SK-N-MC (cell line): Measurements from ENCODE around the gene TRMT10B.

Experiments used
- EZH2 ChIP-seq: fragments of 200-600 bp; sonication (generic); IDR thresholded peaks from one replicate; pipeline ENCODE4 v1.6.1; 2017; ENCODE audit warnings: antibody characterized with exemption
- POLR2AphosphoS5 ChIP-seq: IDR thresholded peaks from 2 replicates; pipeline ENCODE4 v1.6.1; 2012; ENCODE audit warnings: mild to moderate bottlenecking, low read depth, low read length, borderline replicate concordance

DNA sequence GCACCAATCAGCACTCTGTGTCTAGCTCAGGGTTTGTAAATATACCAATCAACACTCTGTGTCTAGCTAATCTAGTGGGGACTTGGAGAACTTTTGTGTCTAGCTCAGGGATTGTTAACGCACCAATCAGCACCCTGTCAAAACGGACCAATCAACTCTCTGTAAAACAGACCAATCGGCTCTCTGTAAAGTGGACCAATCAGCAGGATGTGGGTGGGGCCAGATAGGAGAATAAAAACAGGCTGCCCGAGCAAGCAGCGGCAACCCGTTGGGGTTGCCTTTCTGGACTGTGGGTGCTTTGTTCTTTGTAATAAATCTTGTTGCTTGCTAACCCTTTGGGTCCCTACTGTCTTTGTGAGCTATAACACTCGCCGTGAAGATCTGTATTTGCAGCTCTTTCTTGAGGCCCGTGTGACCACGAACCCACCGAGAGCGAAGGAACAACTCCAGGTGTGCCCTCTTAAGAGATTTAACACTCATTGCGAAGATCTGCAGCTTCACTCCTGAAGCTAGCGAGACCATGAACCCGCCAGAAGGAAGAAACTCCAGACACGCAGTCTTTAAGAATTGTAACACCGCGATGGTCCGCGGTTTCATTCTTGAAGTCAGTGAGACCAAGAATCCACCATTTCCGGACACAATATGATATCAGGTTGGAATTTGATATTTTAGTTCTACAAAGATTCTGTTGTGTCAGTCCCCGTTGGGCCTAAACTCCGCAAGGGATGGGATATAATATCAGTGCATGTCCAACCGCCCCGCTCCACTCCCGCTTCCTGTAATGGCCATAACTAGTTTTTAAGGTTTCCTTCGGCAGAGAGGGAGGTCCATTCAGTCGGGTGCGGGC lies 740 bp upstream of the TRMT10B start:
- TF ChIP-seq EZH2, result no peak
- TF ChIP-seq POLR2AphosphoS5, result no peak
